WTC11 (cell line): ENCODE data around the gene SRC. TPM values are rescaled to one million over a fixed set of nuclear protein-coding genes. Genes with fewer than 3 reads are reported as not detected.

Experiments
- ATAC-seq: fragments of 200-7000 bp; cut with Tn5 transposase; 2 replicates; pipeline ENCODE4 v1.10.0; 2021; ENCODE audit warnings: mild to moderate bottlenecking, moderate library complexity
- CTCF ChIA-PET: fragments of 300-600 bp; sonication (Branson Sonifier 250); formaldehyde crosslinking; loops from one replicate; lab custom pipeline; 2021; ENCODE audit warnings: antibody characterized with exemption; lab: Charles Lee
- POLR2A ChIA-PET: fragments of 350-600 bp; sonication (Branson Sonifier 250); formaldehyde crosslinking; loops from one replicate; lab custom pipeline; 2021; ENCODE audit warnings: antibody characterized with exemption; lab: Charles Lee
- DNase-seq: peaks from one replicate; pipeline ENCODE4 v3.0.0; 2021; ENCODE audit warnings: low spot score
- H3K27ac Mint-ChIP-seq: 2 replicates; pipeline ENCODE4 v1.8.0; 2021; ENCODE audit warnings: mixed read lengths
- H3K27me3 Mint-ChIP-seq: 2 replicates; pipeline ENCODE4 v1.8.0; 2021; ENCODE audit warnings: low read depth, mild to moderate bottlenecking, moderate library complexity, mixed read lengths
- H3K36me3 Mint-ChIP-seq: 2 replicates; pipeline ENCODE4 v1.8.0; 2021; ENCODE audit warnings: mixed read lengths
- H3K4me1 Mint-ChIP-seq: 2 replicates; pipeline ENCODE4 v1.8.0; 2022; ENCODE audit warnings: mixed read lengths
- H3K4me3 Mint-ChIP-seq: 2 replicates; pipeline ENCODE4 v1.8.0; 2021; ENCODE audit warnings: mild to moderate bottlenecking, moderate library complexity, mixed read lengths
- H3K9me3 Mint-ChIP-seq: 2 replicates; pipeline ENCODE4 v1.8.0; 2021; ENCODE audit warnings: mixed read lengths
- ARID4B ChIP-seq: sonication (generic); formaldehyde crosslinking; IDR thresholded peaks from 2 replicates; pipeline ENCODE4 v1.8.0; 2023; ENCODE audit warnings: missing genetic modification reagents, mild to moderate bottlenecking, borderline replicate concordance
- ATF6 ChIP-seq: sonication (generic); formaldehyde crosslinking; IDR thresholded peaks from 2 replicates; pipeline ENCODE4 v1.8.1; 2023; ENCODE audit warnings: mild to moderate bottlenecking, missing genetic modification reagents
- EMX1 ChIP-seq: fragments of 250-450 bp; sonication (Bioruptor Pico); IDR thresholded peaks from 2 replicates; pipeline ENCODE4 v1.8.0; 2021; ENCODE audit warnings: mild to moderate bottlenecking
- ERG ChIP-seq: fragments of 250-450 bp; sonication (Bioruptor Pico); IDR thresholded peaks from 2 replicates; pipeline ENCODE4 v1.8.0; 2021; ENCODE audit warnings: mild to moderate bottlenecking
- FOXP4 ChIP-seq: sonication (generic); formaldehyde crosslinking; IDR thresholded peaks from 2 replicates; pipeline ENCODE4 v1.8.0; 2022; ENCODE audit warnings: mild to moderate bottlenecking, missing genetic modification reagents
- GRHL2 ChIP-seq: fragments of 250-450 bp; sonication (Bioruptor Pico); IDR thresholded peaks from 2 replicates; pipeline ENCODE4 v1.8.0; 2022; ENCODE audit warnings: mild to moderate bottlenecking, moderate library complexity; ENCODE audit not compliant: insufficient replicate concordance, severe bottlenecking
- IRF1 ChIP-seq: sonication (generic); formaldehyde crosslinking; IDR thresholded peaks from 2 replicates; pipeline ENCODE4 v1.8.0; 2023; ENCODE audit warnings: missing genetic modification reagents
- MLX ChIP-seq: sonication (generic); formaldehyde crosslinking; IDR thresholded peaks from 2 replicates; pipeline ENCODE4 v1.8.1; 2023; ENCODE audit warnings: mild to moderate bottlenecking, missing genetic modification reagents, moderate library complexity
- MYBL2 ChIP-seq: sonication (generic); formaldehyde crosslinking; IDR thresholded peaks from 2 replicates; pipeline ENCODE4 v1.8.1; 2023; ENCODE audit warnings: mild to moderate bottlenecking, moderate library complexity, missing genetic modification reagents
- NFATC4 ChIP-seq: fragments of 250-450 bp; sonication (Bioruptor Pico); IDR thresholded peaks from 2 replicates; pipeline ENCODE4 v1.9.0; 2021; ENCODE audit warnings: mild to moderate bottlenecking
- NR1H2 ChIP-seq: sonication (generic); formaldehyde crosslinking; IDR thresholded peaks from 2 replicates; pipeline ENCODE4 v1.9.0; 2021; ENCODE audit warnings: mild to moderate bottlenecking, moderate library complexity, missing genetic modification reagents
- RORB ChIP-seq: fragments of 250-450 bp; sonication (Bioruptor Pico); IDR thresholded peaks from 2 replicates; pipeline ENCODE4 v1.9.0; 2021; ENCODE audit warnings: mild to moderate bottlenecking
- USF2 ChIP-seq: sonication (generic); formaldehyde crosslinking; IDR thresholded peaks from 2 replicates; pipeline ENCODE4 v1.8.1; 2023; ENCODE audit warnings: mild to moderate bottlenecking, missing genetic modification reagents, moderate library complexity
- ZBTB21 ChIP-seq: sonication (generic); formaldehyde crosslinking; IDR thresholded peaks from 2 replicates; pipeline ENCODE4 v1.8.1; 2023; ENCODE audit warnings: mild to moderate bottlenecking, missing genetic modification reagents, borderline replicate concordance
- ZBTB43 ChIP-seq: sonication (generic); formaldehyde crosslinking; IDR thresholded peaks from 2 replicates; pipeline ENCODE4 v1.8.1; 2023; ENCODE audit warnings: mild to moderate bottlenecking, missing genetic modification reagents
- ZNF512 ChIP-seq: sonication (generic); formaldehyde crosslinking; IDR thresholded peaks from 2 replicates; pipeline ENCODE4 v1.8.1; 2022; ENCODE audit warnings: missing genetic modification reagents, borderline replicate concordance
- ZNF532 ChIP-seq: fragments of 250-450 bp; sonication (Bioruptor Pico); IDR thresholded peaks from 2 replicates; pipeline ENCODE4 v1.9.0; 2021; ENCODE audit warnings: mild to moderate bottlenecking, borderline replicate concordance
- ZNF671 ChIP-seq: fragments of 250-450 bp; sonication (Bioruptor Pico); IDR thresholded peaks from 2 replicates; pipeline ENCODE4 v1.8.0; 2021; ENCODE audit warnings: mild to moderate bottlenecking
- total RNA-seq: library from RNA; stranded (reverse); gene quantifications from 3 replicates; pipeline ENCODE4 v1.2.3, GENCODE V29; 2021

The SRC gene
- total RNA-seq, 1 experiment from 2014 or later = 33.3 TPM

- H3K4me1 Mint-ChIP-seq = peaks cover 45% of the 10 kb centered on the region
- ATAC-seq (no peak), DNase-seq (no peak)
- ChIA-PET POLR2A (no interaction called here), CTCF (interaction anchor here (0.9 kb wide), 1 partner anchor 149 kb away, joined by 3 read pairs; no protein-coding TSS in a partner anchor)
- H3K27me3 Mint-ChIP-seq = peaks cover 15% of the 10 kb centered on the region
- no peak overlapping the region for H3K4me3 Mint-ChIP-seq
- H3K36me3 Mint-ChIP-seq = no peaks in the 10 kb centered on the region
- no peak overlapping the region for H3K27ac Mint-ChIP-seq
- no peaks in the 10 kb centered on the region for H3K9me3 Mint-ChIP-seq
- TF ChIP-seq FOXP4 (CRISPR knock-in tag) (no peak), ATF6 (CRISPR knock-in tag) (no peak), ZNF532 (CRISPR knock-in tag) (no peak), MYBL2 (CRISPR knock-in tag) (no peak), ZNF671 (CRISPR knock-in tag) (no peak), ERG (no peak), ARID4B (CRISPR knock-in tag) (no peak), EMX1 (CRISPR knock-in tag) (no peak), GRHL2 (CRISPR knock-in tag) (no peak), ZBTB43 (CRISPR knock-in tag) (no peak), NR1H2 (CRISPR knock-in tag) (no peak), RORB (CRISPR knock-in tag) (no peak), ZNF512 (CRISPR knock-in tag) (no peak), ZBTB21 (no peak), MLX (CRISPR knock-in tag) (no peak), NFATC4 (no peak), USF2 (CRISPR knock-in tag) (no peak), IRF1 (CRISPR knock-in tag) (no peak)
Measured at GRCh38 chr20:37419307-37419706, 73.4 kb downstream of the SRC start.
